A549 (cell line): ENCODE data around the gene RSPH3.

Experiments used
- CEBPB ChIP-seq, 2 experiments: fragments of >200 bp in 1 of 2; sonication (Bioruptor Twin) in 1 of 2; formaldehyde crosslinking in 1 of 2; IDR thresholded peaks; 2 replicates each; pipeline ENCODE4 v1.6.1; 2012 to 2016
- CTCF ChIP-seq: fragments of >200 bp; sonication (Bioruptor Twin); formaldehyde crosslinking; IDR thresholded peaks from 3 replicates; pipeline ENCODE4 v1.5.1; 2016
- JUNB ChIP-seq: fragments of >200 bp; sonication (Bioruptor Twin); formaldehyde crosslinking; IDR thresholded peaks from 2 replicates; pipeline ENCODE4 v1.6.1; 2016
- POLR2A ChIP-seq: IDR thresholded peaks from 2 replicates; pipeline ENCODE4 v1.6.1; 2012; ENCODE audit warnings: mild to moderate bottlenecking, low read length
- RAD21 ChIP-seq, 2 experiments: fragments of >200 bp in 1 of 2; sonication (Bioruptor Twin) in 1 of 2; formaldehyde crosslinking in 1 of 2; IDR thresholded peaks in 1 of 2; conservative IDR thresholded peaks in 1 of 2; 2 replicates in 1 of 2; 3 replicates in 1 of 2; pipeline ENCODE4 v1.6.1; 2012 to 2018; ENCODE audit warnings: inconsistent platforms in 1 of 2
- RFX5 ChIP-seq: fragments of 450-650 bp; IDR thresholded peaks from 2 replicates; pipeline ENCODE4 v1.7.1; 2014; ENCODE audit warnings: antibody characterized with exemption, mild to moderate bottlenecking, moderate library complexity
- SMC3 ChIP-seq: fragments of >200 bp; sonication (Bioruptor Twin); formaldehyde crosslinking; IDR thresholded peaks from 3 replicates; pipeline ENCODE4 v1.6.1; 2018; ENCODE audit warnings: inconsistent platforms

GRCh38 chr6:158954753-158955152, 45.2 kb downstream of the RSPH3 start:
- TF ChIP-seq RFX5: no peak
- no peak for TF ChIP-seq CTCF
- 0 out of 4 replicates have a peak, but pooled peaks of 1 of the 2 experiments have one; percentile 22 for TF ChIP-seq CEBPB (IDR thresholded peaks at IDR 0.05)
- no peak for TF ChIP-seq SMC3
- TF ChIP-seq POLR2A: no peak
- no peak for TF ChIP-seq RAD21 (conservative IDR thresholded peaks at IDR 0.05 in 1 of 2, IDR thresholded peaks at IDR 0.05 in 1 of 2)
- no peak for TF ChIP-seq JUNB
